H9 (cell line): ENCODE measurements around the gene HEATR5A. TPM values are rescaled to one million over a fixed set of nuclear protein-coding genes. Genes with fewer than 3 reads are reported as not detected.
A peak's percentile ranks its signal among the peaks of the same experiment; 100 is the strongest.

Experiments
- DNase-seq: peaks from one replicate; pipeline ENCODE4 v3.0.0-alpha.2; 2017
- H2AFZ ChIP-seq: one replicate; pipeline ENCODE4 v1.6.1; 2013; ENCODE audit warnings: mild to moderate bottlenecking, low read length, control low read depth, moderate library complexity
- H2AK5ac ChIP-seq: 2 replicates; pipeline ENCODE4 v1.6.1; 2013; ENCODE audit warnings: low read length, control low read depth, mixed read lengths; ENCODE audit not compliant: insufficient read length
- H2BK120ac ChIP-seq: one replicate; pipeline ENCODE4 v1.6.1; 2013; ENCODE audit warnings: low read depth, mild to moderate bottlenecking, low read length, control low read depth, inconsistent platforms; ENCODE audit not compliant: poor library complexity, severe bottlenecking
- H2BK12ac ChIP-seq: 2 replicates; pipeline ENCODE4 v1.6.1; 2013; ENCODE audit warnings: low read length, control low read depth, mixed read lengths, low read depth; ENCODE audit not compliant: insufficient read length
- H2BK15ac ChIP-seq: 2 replicates; pipeline ENCODE4 v1.6.1; 2013; ENCODE audit warnings: low read depth, low read length, control low read depth
- H2BK20ac ChIP-seq: one replicate; pipeline ENCODE4 v1.6.1; 2013; ENCODE audit warnings: low read depth, mild to moderate bottlenecking, low read length, control low read depth, inconsistent platforms; ENCODE audit not compliant: poor library complexity, severe bottlenecking
- H2BK5ac ChIP-seq: 2 replicates; pipeline ENCODE4 v1.6.1; 2013; ENCODE audit warnings: low read length, control low read depth, mixed read lengths; ENCODE audit not compliant: insufficient read length
- H3K14ac ChIP-seq: 2 replicates; pipeline ENCODE4 v1.6.1; 2013; ENCODE audit warnings: low read length, control low read depth; ENCODE audit not compliant: insufficient read depth
- H3K18ac ChIP-seq: 2 replicates; pipeline ENCODE4 v1.6.1; 2013; ENCODE audit warnings: low read depth, mild to moderate bottlenecking, mixed read lengths, low read length, control low read depth; ENCODE audit not compliant: insufficient read length
- H3K23ac ChIP-seq: 2 replicates; pipeline ENCODE4 v1.6.1; 2013; ENCODE audit warnings: low read length, control low read depth, mixed read lengths, low read depth; ENCODE audit not compliant: insufficient read length
- H3K23me2 ChIP-seq: 2 replicates; pipeline ENCODE4 v1.6.1; 2013; ENCODE audit warnings: low read depth, mild to moderate bottlenecking, mixed read lengths, low read length, control low read depth; ENCODE audit not compliant: insufficient read length, poor library complexity, severe bottlenecking
- H3K27ac ChIP-seq: 2 replicates; pipeline ENCODE4 v1.5.1; 2013; ENCODE audit warnings: low read length, control low read depth, mixed read lengths, low read depth; ENCODE audit not compliant: insufficient read length
- H3K27me3 ChIP-seq: 2 replicates; pipeline ENCODE4 v1.6.1; 2013; ENCODE audit warnings: low read length, control low read depth, inconsistent platforms; ENCODE audit not compliant: insufficient read depth
- H3K4ac ChIP-seq: 2 replicates; pipeline ENCODE4 v1.6.1; 2013; ENCODE audit warnings: low read depth, mild to moderate bottlenecking, control low read depth, inconsistent platforms, low read length, moderate library complexity
- H3K4me1 ChIP-seq: 2 replicates; pipeline ENCODE4 v1.6.1; 2013; ENCODE audit warnings: low read length, control low read depth, inconsistent platforms; ENCODE audit not compliant: insufficient read depth
- H3K4me2 ChIP-seq: 2 replicates; pipeline ENCODE4 v1.6.1; 2013; ENCODE audit warnings: low read length, control low read depth, mixed read lengths; ENCODE audit not compliant: insufficient read length, insufficient read depth
- H3K56ac ChIP-seq: 2 replicates; pipeline ENCODE4 v1.6.1; 2013; ENCODE audit warnings: low read depth, mild to moderate bottlenecking, mixed read lengths, low read length, control low read depth; ENCODE audit not compliant: insufficient read length
- H3K79me1 ChIP-seq: 2 replicates; pipeline ENCODE4 v1.6.1; 2013; ENCODE audit warnings: low read depth, mild to moderate bottlenecking, moderate library complexity, low read length, control low read depth, inconsistent platforms; ENCODE audit not compliant: insufficient read depth, poor library complexity, severe bottlenecking
- H3K79me2 ChIP-seq: 2 replicates; pipeline ENCODE4 v1.6.1; 2013; ENCODE audit warnings: low read length, control low read depth, inconsistent platforms; ENCODE audit not compliant: insufficient read depth
- H3K9ac ChIP-seq: 2 replicates; pipeline ENCODE4 v1.6.1; 2013; ENCODE audit warnings: low read length, control low read depth, mixed read lengths; ENCODE audit not compliant: insufficient read length; ENCODE audit errors: extremely low read depth
- H3K9me3 ChIP-seq: one replicate; pipeline ENCODE4 v1.6.1; 2013; ENCODE audit warnings: low read depth, low read length, inconsistent platforms; ENCODE audit not compliant: control insufficient read depth
- H3T11ph ChIP-seq: one replicate; pipeline ENCODE4 v1.6.1; 2013; ENCODE audit warnings: mild to moderate bottlenecking, low read length, control low read depth, inconsistent platforms
- H4K20me1 ChIP-seq: one replicate; pipeline ENCODE4 v1.6.1; 2013; ENCODE audit not compliant: control insufficient read depth, insufficient read length, insufficient read depth
- H4K5ac ChIP-seq: 2 replicates; pipeline ENCODE4 v1.6.1; 2013; ENCODE audit warnings: low read depth, mild to moderate bottlenecking, mixed read lengths, low read length, control low read depth; ENCODE audit not compliant: insufficient read length
- H4K8ac ChIP-seq: replicated peaks from 2 replicates; pipeline ENCODE4 v1.6.1; 2013; ENCODE audit warnings: low read length, control low read depth, mixed read lengths, low read depth; ENCODE audit not compliant: insufficient read length
- H4K91ac ChIP-seq: 2 replicates; pipeline ENCODE4 v1.6.1; 2013; ENCODE audit warnings: low read depth, mild to moderate bottlenecking, moderate library complexity, mixed read lengths, low read length, control low read depth; ENCODE audit not compliant: insufficient read length
- H3K27ac Mint-ChIP-seq, 3 experiments: 2 replicates in 2 of 3; 3 replicates in 1 of 3; pipeline ENCODE4 v1.8.0; 2020 to 2021; ENCODE audit warnings: mixed read lengths in 3 of 3, mild to moderate bottlenecking in 1 of 3, moderate library complexity in 1 of 3
- H3K27me3 Mint-ChIP-seq: 2 replicates; pipeline ENCODE4 v1.8.0; 2021; ENCODE audit warnings: low read depth, mild to moderate bottlenecking, moderate library complexity, mixed read lengths
- H3K36me3 Mint-ChIP-seq, 3 experiments: 2 replicates in 2 of 3; 3 replicates in 1 of 3; pipeline ENCODE4 v1.8.0; 2020 to 2021; ENCODE audit warnings: low read depth in 3 of 3, mixed read lengths in 3 of 3; ENCODE audit not compliant: insufficient read depth in 1 of 3
- H3K4me1 Mint-ChIP-seq, 2 experiments: 2 replicates each; pipeline ENCODE4 v1.8.0; 2020; ENCODE audit warnings: mixed read lengths in 2 of 2
- H3K4me3 Mint-ChIP-seq, 2 experiments: 2 replicates in 1 of 2; 3 replicates in 1 of 2; pipeline ENCODE4 v1.8.0; 2020 to 2021; ENCODE audit warnings: mild to moderate bottlenecking in 2 of 2, mixed read lengths in 2 of 2, moderate library complexity in 1 of 2
- H3K9me3 Mint-ChIP-seq, 2 experiments: 2 replicates in 1 of 2; 3 replicates in 1 of 2; pipeline ENCODE4 v1.8.0; 2020; ENCODE audit warnings: mild to moderate bottlenecking in 2 of 2, mixed read lengths in 2 of 2, moderate library complexity in 1 of 2
- CTCF ChIP-seq: fragments of 200-600 bp; sonication (generic); conservative IDR thresholded peaks from 3 replicates; pipeline ENCODE4 v1.8.0; 2021; ENCODE audit warnings: antibody characterized with exemption, mild to moderate bottlenecking
- WGBS: extraction: QIAGEN DNeasy Blood & Tissue Kit; methylation state at CpG from one replicate; pipeline ENCODE4 v1.1.7; 2013; ENCODE audit warnings: missing lambda C conversion rate, low lambda C conversion rate, mixed read lengths; ENCODE audit not compliant: insufficient read length; ENCODE audit errors: extremely low coverage; 5-methylcytosine and 5-hydroxymethylcytosine counted together
- total RNA-seq: library from RNA; stranded (reverse); gene quantifications from 2 replicates; pipeline ENCODE4 v1.2.1, GENCODE V29; 2021

The HEATR5A gene
- total RNA-seq, 1 experiment from 2014 or later = 21.2 TPM

- H2BK120ac ChIP-seq = no peak overlapping the region
- H3K18ac ChIP-seq = no peak overlapping the region
- no peak overlapping the region for H3K27ac ChIP-seq
- H3K27me3 ChIP-seq = no peaks in the 10 kb centered on the region
- H3K4me2 ChIP-seq = no peak overlapping the region
- H2AFZ ChIP-seq = no peak overlapping the region
- no CpG with 5 or more reads among the region's 14 CpGs for WGBS
- no peak overlapping the region for H3K14ac ChIP-seq
- TF ChIP-seq CTCF = no peak
- H2AK5ac ChIP-seq = no peak overlapping the region
- no peak overlapping the region for H3K9ac ChIP-seq
- H3K79me2 ChIP-seq = no peaks in the 10 kb centered on the region
- no peak overlapping the region for H2BK15ac ChIP-seq
- no peak overlapping the region for H3K4ac ChIP-seq
- no peaks in the 10 kb centered on the region for H4K20me1 ChIP-seq
- no peaks in the 10 kb centered on the region for H3K4me1 Mint-ChIP-seq
- H3T11ph ChIP-seq = no peak overlapping the region
- no peaks in the 10 kb centered on the region for H3K79me1 ChIP-seq
- peaks cover 0 to 2% (median 0%) of the 10 kb centered on the region in 3 experiments; a peak in 4 of 7 replicates for H3K36me3 Mint-ChIP-seq
- peak overlapping the region in 1 of 3 experiments; percentile 63; a peak in 4 of 7 replicates for H3K27ac Mint-ChIP-seq
- H4K5ac ChIP-seq = no peak overlapping the region
- no peak overlapping the region for H4K91ac ChIP-seq
- H2BK12ac ChIP-seq = no peak overlapping the region
- no peak overlapping the region for H3K4me3 Mint-ChIP-seq
- H4K8ac ChIP-seq = no peak overlapping the region
- no peaks in the 10 kb centered on the region for H3K9me3 Mint-ChIP-seq
- no peaks in the 10 kb centered on the region; the same call in 1 of the 2 replicates for H3K27me3 Mint-ChIP-seq
- no peak overlapping the region for H3K56ac ChIP-seq
- no peak overlapping the region for H2BK20ac ChIP-seq
- no peaks in the 10 kb centered on the region for H3K4me1 ChIP-seq
- DNase-seq = no peak
- H3K23ac ChIP-seq = no peak overlapping the region
- H3K23me2 ChIP-seq = no peaks in the 10 kb centered on the region
- H2BK5ac ChIP-seq = no peak overlapping the region
- H3K9me3 ChIP-seq = no peaks in the 10 kb centered on the region
Measured at GRCh38 chr14:31320922-31321766, 99.2 kb downstream of the HEATR5A start.
